H9 (cell line): Measurements from ENCODE around the gene CIAO1. TPM values are rescaled to one million over a fixed set of nuclear protein-coding genes. Genes with fewer than 3 reads are reported as not detected.

ENCODE experiments used
- DNase-seq: peaks from one replicate; pipeline ENCODE4 v3.0.0-alpha.2; 2017
- H2AFZ ChIP-seq: one replicate; pipeline ENCODE4 v1.6.1; 2013; ENCODE audit warnings: mild to moderate bottlenecking, low read length, control low read depth, moderate library complexity
- H2AK5ac ChIP-seq: 2 replicates; pipeline ENCODE4 v1.6.1; 2013; ENCODE audit warnings: low read length, control low read depth, mixed read lengths; ENCODE audit not compliant: insufficient read length
- H2BK120ac ChIP-seq: one replicate; pipeline ENCODE4 v1.6.1; 2013; ENCODE audit warnings: low read depth, mild to moderate bottlenecking, low read length, control low read depth, inconsistent platforms; ENCODE audit not compliant: poor library complexity, severe bottlenecking
- H2BK12ac ChIP-seq: 2 replicates; pipeline ENCODE4 v1.6.1; 2013; ENCODE audit warnings: low read length, control low read depth, mixed read lengths, low read depth; ENCODE audit not compliant: insufficient read length
- H2BK15ac ChIP-seq: 2 replicates; pipeline ENCODE4 v1.6.1; 2013; ENCODE audit warnings: low read depth, low read length, control low read depth
- H2BK20ac ChIP-seq: one replicate; pipeline ENCODE4 v1.6.1; 2013; ENCODE audit warnings: low read depth, mild to moderate bottlenecking, low read length, control low read depth, inconsistent platforms; ENCODE audit not compliant: poor library complexity, severe bottlenecking
- H2BK5ac ChIP-seq: 2 replicates; pipeline ENCODE4 v1.6.1; 2013; ENCODE audit warnings: low read length, control low read depth, mixed read lengths; ENCODE audit not compliant: insufficient read length
- H3K14ac ChIP-seq: 2 replicates; pipeline ENCODE4 v1.6.1; 2013; ENCODE audit warnings: low read length, control low read depth; ENCODE audit not compliant: insufficient read depth
- H3K18ac ChIP-seq: 2 replicates; pipeline ENCODE4 v1.6.1; 2013; ENCODE audit warnings: low read depth, mild to moderate bottlenecking, mixed read lengths, low read length, control low read depth; ENCODE audit not compliant: insufficient read length
- H3K23ac ChIP-seq: 2 replicates; pipeline ENCODE4 v1.6.1; 2013; ENCODE audit warnings: low read length, control low read depth, mixed read lengths, low read depth; ENCODE audit not compliant: insufficient read length
- H3K23me2 ChIP-seq: 2 replicates; pipeline ENCODE4 v1.6.1; 2013; ENCODE audit warnings: low read depth, mild to moderate bottlenecking, mixed read lengths, low read length, control low read depth; ENCODE audit not compliant: insufficient read length, poor library complexity, severe bottlenecking
- H3K27ac ChIP-seq: 2 replicates; pipeline ENCODE4 v1.5.1; 2013; ENCODE audit warnings: low read length, control low read depth, mixed read lengths, low read depth; ENCODE audit not compliant: insufficient read length
- H3K27me3 ChIP-seq: 2 replicates; pipeline ENCODE4 v1.6.1; 2013; ENCODE audit warnings: low read length, control low read depth, inconsistent platforms; ENCODE audit not compliant: insufficient read depth
- H3K4ac ChIP-seq: 2 replicates; pipeline ENCODE4 v1.6.1; 2013; ENCODE audit warnings: low read depth, mild to moderate bottlenecking, control low read depth, inconsistent platforms, low read length, moderate library complexity
- H3K4me1 ChIP-seq: 2 replicates; pipeline ENCODE4 v1.6.1; 2013; ENCODE audit warnings: low read length, control low read depth, inconsistent platforms; ENCODE audit not compliant: insufficient read depth
- H3K4me2 ChIP-seq: 2 replicates; pipeline ENCODE4 v1.6.1; 2013; ENCODE audit warnings: low read length, control low read depth, mixed read lengths; ENCODE audit not compliant: insufficient read length, insufficient read depth
- H3K56ac ChIP-seq: 2 replicates; pipeline ENCODE4 v1.6.1; 2013; ENCODE audit warnings: low read depth, mild to moderate bottlenecking, mixed read lengths, low read length, control low read depth; ENCODE audit not compliant: insufficient read length
- H3K79me1 ChIP-seq: 2 replicates; pipeline ENCODE4 v1.6.1; 2013; ENCODE audit warnings: low read depth, mild to moderate bottlenecking, moderate library complexity, low read length, control low read depth, inconsistent platforms; ENCODE audit not compliant: insufficient read depth, poor library complexity, severe bottlenecking
- H3K79me2 ChIP-seq: 2 replicates; pipeline ENCODE4 v1.6.1; 2013; ENCODE audit warnings: low read length, control low read depth, inconsistent platforms; ENCODE audit not compliant: insufficient read depth
- H3K9ac ChIP-seq: 2 replicates; pipeline ENCODE4 v1.6.1; 2013; ENCODE audit warnings: low read length, control low read depth, mixed read lengths; ENCODE audit not compliant: insufficient read length; ENCODE audit errors: extremely low read depth
- H3K9me3 ChIP-seq: one replicate; pipeline ENCODE4 v1.6.1; 2013; ENCODE audit warnings: low read depth, low read length, inconsistent platforms; ENCODE audit not compliant: control insufficient read depth
- H3T11ph ChIP-seq: one replicate; pipeline ENCODE4 v1.6.1; 2013; ENCODE audit warnings: mild to moderate bottlenecking, low read length, control low read depth, inconsistent platforms
- H4K20me1 ChIP-seq: one replicate; pipeline ENCODE4 v1.6.1; 2013; ENCODE audit not compliant: control insufficient read depth, insufficient read length, insufficient read depth
- H4K5ac ChIP-seq: 2 replicates; pipeline ENCODE4 v1.6.1; 2013; ENCODE audit warnings: low read depth, mild to moderate bottlenecking, mixed read lengths, low read length, control low read depth; ENCODE audit not compliant: insufficient read length
- H4K8ac ChIP-seq: replicated peaks from 2 replicates; pipeline ENCODE4 v1.6.1; 2013; ENCODE audit warnings: low read length, control low read depth, mixed read lengths, low read depth; ENCODE audit not compliant: insufficient read length
- H4K91ac ChIP-seq: 2 replicates; pipeline ENCODE4 v1.6.1; 2013; ENCODE audit warnings: low read depth, mild to moderate bottlenecking, moderate library complexity, mixed read lengths, low read length, control low read depth; ENCODE audit not compliant: insufficient read length
- H3K27ac Mint-ChIP-seq, 3 experiments: 2 replicates in 2 of 3; 3 replicates in 1 of 3; pipeline ENCODE4 v1.8.0; 2020 to 2021; ENCODE audit warnings: mixed read lengths in 3 of 3, mild to moderate bottlenecking in 1 of 3, moderate library complexity in 1 of 3
- H3K27me3 Mint-ChIP-seq: 2 replicates; pipeline ENCODE4 v1.8.0; 2021; ENCODE audit warnings: low read depth, mild to moderate bottlenecking, moderate library complexity, mixed read lengths
- H3K36me3 Mint-ChIP-seq, 3 experiments: 2 replicates in 2 of 3; 3 replicates in 1 of 3; pipeline ENCODE4 v1.8.0; 2020 to 2021; ENCODE audit warnings: low read depth in 3 of 3, mixed read lengths in 3 of 3; ENCODE audit not compliant: insufficient read depth in 1 of 3
- H3K4me1 Mint-ChIP-seq, 2 experiments: 2 replicates each; pipeline ENCODE4 v1.8.0; 2020; ENCODE audit warnings: mixed read lengths in 2 of 2
- H3K4me3 Mint-ChIP-seq, 2 experiments: 2 replicates in 1 of 2; 3 replicates in 1 of 2; pipeline ENCODE4 v1.8.0; 2020 to 2021; ENCODE audit warnings: mild to moderate bottlenecking in 2 of 2, mixed read lengths in 2 of 2, moderate library complexity in 1 of 2
- H3K9me3 Mint-ChIP-seq, 2 experiments: 2 replicates in 1 of 2; 3 replicates in 1 of 2; pipeline ENCODE4 v1.8.0; 2020; ENCODE audit warnings: mild to moderate bottlenecking in 2 of 2, mixed read lengths in 2 of 2, moderate library complexity in 1 of 2
- WGBS: extraction: QIAGEN DNeasy Blood & Tissue Kit; methylation state at CpG from one replicate; pipeline ENCODE4 v1.1.7; 2013; ENCODE audit warnings: missing lambda C conversion rate, low lambda C conversion rate, mixed read lengths; ENCODE audit not compliant: insufficient read length; ENCODE audit errors: extremely low coverage; 5-methylcytosine and 5-hydroxymethylcytosine counted together
- total RNA-seq: library from RNA; stranded (reverse); gene quantifications from 2 replicates; pipeline ENCODE4 v1.2.1, GENCODE V29; 2021
- TF ChIP-seq, protein P1 (sequence below): fragments of 200-600 bp; sonication (generic); conservative IDR thresholded peaks from 3 replicates; pipeline ENCODE4 v1.8.0; 2021; ENCODE audit warnings: antibody characterized with exemption, mild to moderate bottlenecking

Gene CIAO1
- total RNA-seq, 1 experiment from 2014 or later: 67.6 TPM

DNA sequence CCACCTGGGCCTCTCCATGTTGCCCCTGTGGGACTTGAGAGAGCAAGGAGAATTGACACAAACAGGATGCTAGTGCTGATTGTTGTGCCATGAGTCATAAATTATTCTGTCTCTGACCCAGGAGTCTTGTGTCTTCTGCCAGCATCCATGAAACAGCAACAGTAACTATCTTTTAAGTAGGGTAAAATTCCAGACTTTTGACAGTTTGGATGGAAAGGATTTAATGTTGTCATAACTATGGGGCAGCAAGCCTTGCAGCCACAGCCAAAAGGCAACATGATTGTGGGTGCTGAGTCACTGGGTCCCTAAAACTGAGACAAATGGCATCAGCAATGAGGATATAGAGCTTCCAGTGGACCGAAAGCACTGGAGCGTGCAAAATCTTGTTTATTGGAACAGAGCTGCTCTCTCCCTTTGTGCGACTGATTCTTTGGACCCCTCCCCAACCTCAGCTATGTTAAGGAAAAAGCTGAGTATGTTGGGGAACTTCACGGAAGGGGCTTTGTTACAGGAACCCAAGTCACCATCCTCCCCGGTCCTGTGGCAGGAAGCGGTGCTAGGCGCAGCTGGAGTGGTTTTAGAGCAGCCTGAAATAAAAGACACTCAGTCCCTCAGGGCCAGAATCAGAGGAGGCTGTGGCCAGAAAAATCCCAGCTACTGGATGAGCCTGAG is 49.5 kb downstream of the CIAO1 start:
- H2BK15ac ChIP-seq: no peak overlapping the region
- no CpG with 5 or more reads among the region's 7 CpGs for WGBS
- H3K9me3 ChIP-seq: no peaks in the 10 kb centered on the region
- H3K9me3 Mint-ChIP-seq: no peaks in the 10 kb centered on the region
- no peak overlapping the region for H2BK120ac ChIP-seq
- H3K36me3 Mint-ChIP-seq: no peaks in the 10 kb centered on the region; a peak in 1 of 7 replicates
- no peak overlapping the region for H4K91ac ChIP-seq
- H3K4ac ChIP-seq: no peak overlapping the region
- H3K4me1 Mint-ChIP-seq: peaks cover 3 to 4% of the 10 kb centered on the region in 2 experiments; a peak in 2 of 4 replicates
- TF ChIP-seq, protein P1, sequence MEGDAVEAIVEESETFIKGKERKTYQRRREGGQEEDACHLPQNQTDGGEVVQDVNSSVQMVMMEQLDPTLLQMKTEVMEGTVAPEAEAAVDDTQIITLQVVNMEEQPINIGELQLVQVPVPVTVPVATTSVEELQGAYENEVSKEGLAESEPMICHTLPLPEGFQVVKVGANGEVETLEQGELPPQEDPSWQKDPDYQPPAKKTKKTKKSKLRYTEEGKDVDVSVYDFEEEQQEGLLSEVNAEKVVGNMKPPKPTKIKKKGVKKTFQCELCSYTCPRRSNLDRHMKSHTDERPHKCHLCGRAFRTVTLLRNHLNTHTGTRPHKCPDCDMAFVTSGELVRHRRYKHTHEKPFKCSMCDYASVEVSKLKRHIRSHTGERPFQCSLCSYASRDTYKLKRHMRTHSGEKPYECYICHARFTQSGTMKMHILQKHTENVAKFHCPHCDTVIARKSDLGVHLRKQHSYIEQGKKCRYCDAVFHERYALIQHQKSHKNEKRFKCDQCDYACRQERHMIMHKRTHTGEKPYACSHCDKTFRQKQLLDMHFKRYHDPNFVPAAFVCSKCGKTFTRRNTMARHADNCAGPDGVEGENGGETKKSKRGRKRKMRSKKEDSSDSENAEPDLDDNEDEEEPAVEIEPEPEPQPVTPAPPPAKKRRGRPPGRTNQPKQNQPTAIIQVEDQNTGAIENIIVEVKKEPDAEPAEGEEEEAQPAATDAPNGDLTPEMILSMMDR: no peak
- H3K4me1 ChIP-seq: no peaks in the 10 kb centered on the region
- H3K27me3 ChIP-seq: peaks cover 4% of the 10 kb centered on the region; the same call in 1 of the 2 replicates
- H3K4me3 Mint-ChIP-seq: no peak overlapping the region
- no peak overlapping the region for H3K23ac ChIP-seq
- H3K23me2 ChIP-seq: no peaks in the 10 kb centered on the region
- no peak overlapping the region for H3K4me2 ChIP-seq
- no peak overlapping the region for H3K27ac Mint-ChIP-seq
- no peaks in the 10 kb centered on the region for H3K79me1 ChIP-seq
- no peak for DNase-seq
- H3K18ac ChIP-seq: no peak overlapping the region
- no peak overlapping the region for H3K14ac ChIP-seq
- no peak overlapping the region for H3T11ph ChIP-seq
- H4K8ac ChIP-seq: no peak overlapping the region
- H4K5ac ChIP-seq: no peak overlapping the region
- no peak overlapping the region for H2BK5ac ChIP-seq
- no peak overlapping the region for H2BK12ac ChIP-seq
- no peak overlapping the region for H2AK5ac ChIP-seq
- no peak overlapping the region for H2BK20ac ChIP-seq
- no peak overlapping the region for H3K56ac ChIP-seq
- H3K9ac ChIP-seq: no peak overlapping the region
- H4K20me1 ChIP-seq: no peaks in the 10 kb centered on the region
- H2AFZ ChIP-seq: no peak overlapping the region
- H3K27me3 Mint-ChIP-seq: peaks cover 44% of the 10 kb centered on the region
- H3K79me2 ChIP-seq: no peaks in the 10 kb centered on the region
- no peak overlapping the region for H3K27ac ChIP-seq
